ENCODE results near the gene GSN.

The GSN gene

DNA sequence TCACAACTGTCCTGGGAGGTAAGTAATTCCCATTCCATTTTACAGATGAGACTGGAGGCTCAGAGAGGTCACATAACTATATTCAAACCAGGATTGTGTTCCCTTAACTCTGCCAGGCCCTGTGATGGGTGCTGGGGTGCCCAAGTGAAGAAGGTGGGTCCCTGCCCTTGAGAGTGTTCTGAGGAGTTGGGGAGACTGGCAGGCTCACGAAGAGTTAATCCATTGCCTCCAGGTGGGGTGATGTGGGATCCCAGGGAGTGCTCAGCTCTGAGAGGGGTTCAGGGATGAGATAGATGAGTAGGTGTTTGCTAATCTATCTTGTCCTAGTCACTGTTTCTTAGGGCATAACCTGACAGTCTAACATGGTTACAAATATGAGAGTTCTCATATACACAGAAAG is 36.7 kb downstream of the GSN start:
- no peak for DNase-seq

GRCh38 chr9:121305269-121305994 is 37.5 kb downstream of the GSN start:
- no peak for DNase-seq

DNA sequence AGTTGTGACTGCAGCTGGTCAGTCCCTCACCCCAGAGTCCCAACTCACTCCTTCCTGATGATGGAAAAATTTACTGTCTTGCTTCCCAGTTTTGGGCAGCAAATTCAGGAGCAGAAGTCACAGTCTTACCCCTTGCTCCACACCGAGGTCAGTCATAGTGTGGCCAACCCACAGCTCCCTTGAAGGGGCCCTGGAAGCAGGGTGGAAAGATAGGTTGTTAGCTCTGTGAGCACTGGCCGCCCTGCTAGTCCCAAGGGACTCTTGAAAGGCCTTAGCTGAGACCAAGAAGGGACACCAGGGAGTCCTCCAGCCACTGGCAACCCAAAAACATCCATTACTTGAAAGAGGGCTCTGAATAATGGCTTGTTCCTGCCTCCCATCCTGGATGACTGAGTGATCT is 40.0 kb downstream of the GSN start:
- DNase-seq = no peak

DNA sequence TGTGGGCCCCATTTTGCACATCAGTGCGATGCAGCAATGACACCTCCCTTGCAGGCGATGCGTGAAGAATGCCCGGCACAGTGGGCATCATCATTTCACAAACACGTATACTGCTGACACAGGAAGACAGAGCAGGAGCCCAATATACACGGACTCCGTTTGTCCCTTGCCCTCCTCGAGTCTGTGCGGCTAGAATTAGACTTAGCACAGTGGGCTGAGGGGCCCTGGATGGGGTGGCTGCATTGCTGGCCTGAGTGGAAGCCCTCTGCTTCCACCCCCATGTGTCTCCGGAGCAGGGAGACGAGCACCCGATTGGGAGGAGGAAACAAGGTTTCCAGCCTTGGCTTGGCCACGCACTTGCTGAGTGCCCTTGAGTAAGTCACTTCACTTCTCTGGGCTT is 40.8 kb downstream of the GSN start:
- no peak for DNase-seq

DNA sequence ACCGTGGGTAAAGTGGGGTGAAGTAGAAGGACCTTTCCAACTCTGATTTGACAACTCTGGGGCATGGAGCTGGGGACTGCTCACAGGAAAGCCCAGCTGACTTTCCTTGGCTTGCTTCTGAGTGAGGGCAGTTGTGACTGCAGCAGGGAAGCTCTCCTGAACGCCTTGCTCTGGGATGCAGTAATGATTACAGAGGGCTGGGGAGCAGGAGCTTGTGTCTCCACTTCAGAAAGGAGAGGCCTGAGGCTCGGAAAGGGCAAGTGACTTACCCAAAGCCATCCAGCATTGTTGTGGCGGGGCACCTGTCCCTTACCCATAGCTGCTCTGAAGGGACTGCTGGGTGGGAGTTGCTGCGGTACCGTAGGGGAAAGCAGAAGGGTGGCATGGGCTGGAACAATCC is 41.2 kb downstream of the GSN start:
- no peak for DNase-seq

- no peak for DNase-seq
Observed at GRCh38 chr9:121309833-121310425, 42.0 kb downstream of the GSN start.

- DNase-seq = no peak
Observed at GRCh38 chr9:121310571-121310970, 42.6 kb downstream of the GSN start.

- no peak for DNase-seq
Observed at GRCh38 chr9:121312169-121312568, 44.2 kb downstream of the GSN start.

DNA sequence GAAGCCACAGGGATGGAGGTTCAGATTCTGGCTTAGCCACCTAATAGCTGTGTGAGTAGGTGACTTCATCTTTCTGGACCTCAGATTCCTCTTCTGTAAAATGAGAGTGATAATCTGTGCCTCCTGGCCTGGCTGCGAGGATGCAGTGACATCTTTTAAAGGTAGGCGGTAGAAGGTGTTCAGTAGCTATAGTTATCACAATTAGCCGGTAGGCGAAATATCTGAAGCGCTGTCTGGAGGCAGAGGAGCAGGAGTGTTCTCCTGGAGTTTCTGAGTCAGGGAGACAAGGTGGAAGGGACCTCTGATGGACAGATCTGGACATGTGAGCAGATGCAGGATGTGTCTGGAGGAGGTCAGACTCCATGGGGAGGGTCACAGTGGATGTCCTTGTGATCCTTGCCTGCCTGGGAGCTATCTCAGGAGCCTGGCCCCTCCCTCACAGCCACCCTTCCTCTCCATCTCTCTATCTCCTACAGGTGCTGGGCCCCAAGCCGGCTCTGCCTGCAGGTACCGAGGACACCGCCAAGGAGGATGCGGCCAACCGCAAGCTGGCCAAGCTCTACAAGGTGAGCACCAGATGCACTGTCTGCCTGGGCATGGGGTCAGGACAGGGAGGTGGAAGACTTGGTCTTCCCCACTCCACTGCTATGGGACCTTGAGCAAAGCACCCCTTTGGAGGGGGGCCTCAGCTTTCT is 45.6 kb downstream of the GSN start:
- DNase-seq = no peak

- DNase-seq = no peak
Observed at GRCh38 chr9:121316378-121316777, 48.4 kb downstream of the GSN start.

DNA sequence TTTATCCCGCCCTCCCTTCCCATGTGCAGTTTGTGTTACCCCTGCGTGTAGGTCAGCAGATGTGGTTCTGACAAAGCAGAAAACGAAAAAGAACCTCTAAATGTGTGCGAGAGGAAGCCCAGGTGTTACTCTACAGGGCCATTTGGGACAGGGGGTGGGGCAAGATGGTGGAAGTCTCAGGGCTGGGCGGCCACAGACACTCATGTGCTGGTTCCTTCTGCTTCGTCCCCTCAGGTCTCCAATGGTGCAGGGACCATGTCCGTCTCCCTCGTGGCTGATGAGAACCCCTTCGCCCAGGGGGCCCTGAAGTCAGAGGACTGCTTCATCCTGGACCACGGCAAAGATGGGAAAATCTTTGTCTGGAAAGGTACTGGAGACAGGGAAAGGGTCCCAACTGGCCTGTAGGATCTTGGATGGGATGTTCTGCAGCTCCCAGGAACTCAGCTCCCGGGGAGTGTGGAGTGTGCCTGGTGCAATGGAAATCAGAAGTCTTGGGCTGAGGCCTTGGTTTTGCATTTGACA is 49.0 kb downstream of the GSN start:
- no peak for DNase-seq

DNA sequence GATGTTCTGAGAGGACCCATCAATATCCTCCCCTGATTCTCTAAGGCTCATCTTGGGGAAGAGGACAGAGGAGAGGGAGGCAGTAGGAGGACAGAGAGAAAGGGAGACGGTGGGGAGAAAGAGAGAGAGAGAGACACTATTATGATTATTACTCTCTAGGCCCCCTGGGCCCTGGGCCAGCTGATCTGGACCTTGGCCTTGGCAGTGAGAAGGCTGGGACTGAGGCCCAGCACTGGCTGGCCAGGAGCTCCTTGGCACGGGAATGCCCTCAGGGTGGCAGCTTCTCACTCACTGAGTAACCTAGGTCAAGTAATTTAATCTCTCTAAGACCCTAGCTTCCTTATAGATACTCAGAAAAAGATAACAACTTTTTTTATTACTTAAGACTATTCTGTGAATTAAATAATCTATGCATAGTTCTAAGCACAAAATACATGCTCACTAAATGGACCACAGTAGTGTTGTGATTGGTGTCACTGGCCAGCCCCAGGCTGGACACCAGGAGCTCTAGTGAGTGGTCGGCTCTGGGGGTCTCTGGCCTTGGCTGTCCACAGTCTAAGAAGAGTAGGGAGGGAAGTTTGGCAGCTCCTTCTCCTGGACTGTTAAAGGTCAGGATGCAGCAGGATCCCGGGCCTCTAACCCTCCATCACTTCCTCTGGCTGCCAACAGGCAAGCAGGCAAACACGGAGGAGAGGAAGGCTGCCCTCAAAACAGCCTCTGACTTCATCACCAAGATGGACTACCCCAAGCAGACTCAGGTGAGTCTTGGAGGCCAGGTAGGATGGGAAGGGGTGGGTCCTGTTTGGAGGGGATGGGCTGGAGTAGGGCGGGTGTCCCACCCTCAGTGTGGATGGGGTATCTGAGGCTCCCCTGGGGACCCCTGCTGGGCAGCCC is 50.0 kb downstream of the GSN start:
- no peak for DNase-seq

GRCh38 chr9:121318631-121319382 is 50.8 kb downstream of the GSN start:
- no peak for DNase-seq

- DNase-seq = no peak
Observed at GRCh38 chr9:121319383-121319780, 51.4 kb downstream of the GSN start.

GRCh38 chr9:121321016-121321503 is 53.1 kb downstream of the GSN start:
- peak; percentile 80 for DNase-seq

DNA sequence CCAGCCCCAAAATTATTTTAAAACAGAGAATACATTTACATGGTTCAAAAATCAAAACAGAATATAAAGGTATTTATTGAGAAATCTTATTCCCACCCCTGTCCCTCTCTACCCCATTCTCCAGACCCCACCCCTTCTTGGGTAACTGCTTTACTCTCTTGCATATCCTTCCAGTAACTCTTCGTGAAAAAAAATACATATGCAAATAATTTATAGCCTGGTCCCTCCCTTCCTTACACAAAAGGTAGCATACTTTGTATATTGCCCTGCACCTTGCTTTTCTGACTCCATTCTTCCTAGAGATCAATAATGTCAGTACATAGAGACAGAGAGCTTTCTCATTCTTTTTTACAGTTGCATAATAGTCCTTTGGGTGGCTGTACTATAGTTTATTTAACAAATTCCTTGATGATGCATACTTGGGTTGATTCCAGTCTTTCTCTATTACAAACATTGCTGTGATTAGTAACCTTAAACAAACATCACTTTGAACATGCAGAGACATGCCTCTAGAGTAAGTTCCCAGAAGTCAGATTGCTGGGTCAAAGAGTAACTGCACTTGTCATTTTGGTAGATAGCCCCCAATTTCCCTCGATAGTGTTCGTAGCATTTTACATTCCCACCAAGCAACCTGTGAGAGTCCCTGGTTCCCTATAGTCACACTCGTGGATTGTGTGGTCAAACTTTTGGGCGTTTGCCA is 54.2 kb downstream of the GSN start:
- DNase-seq = peak; percentile 71

GRCh38 chr9:121322737-121323448 is 54.9 kb downstream of the GSN start:
- no peak for DNase-seq

GRCh38 chr9:121323449-121324151 is 55.6 kb downstream of the GSN start:
- DNase-seq = no peak

GRCh38 chr9:121324316-121324715 is 56.4 kb downstream of the GSN start:
- no peak for DNase-seq

GRCh38 chr9:121324755-121325154 is 56.8 kb downstream of the GSN start:
- DNase-seq = no peak

Measured in hematopoietic multipotent progenitor cell treated with erythropoietin and hydrocortisone succinate and interleukin-3 and kit ligand, for 6 days (in vitro differentiated cells).